Fibroblast of lung (primary cell): ENCODE results near the gene GIT2.

Source experiments
- EZH2 ChIP-seq: IDR thresholded peaks from 2 replicates; pipeline ENCODE4 v1.5.1; 2012; ENCODE audit warnings: low read length, control low read depth, mild to moderate bottlenecking; ENCODE audit errors: missing control alignments
- TF ChIP-seq, protein P1 (sequence below), 2 donors: IDR thresholded peaks in 1 of 2; conservative IDR thresholded peaks in 1 of 2; 1 replicate in 1 of 2; 2 replicates in 1 of 2; pipeline ENCODE4 v1.5.1; 2011 to 2012; ENCODE audit warnings: low read length in 2 of 2, control low read depth in 1 of 2, inconsistent platforms in 1 of 2, low read depth in 1 of 2, mild to moderate bottlenecking in 1 of 2

DNA sequence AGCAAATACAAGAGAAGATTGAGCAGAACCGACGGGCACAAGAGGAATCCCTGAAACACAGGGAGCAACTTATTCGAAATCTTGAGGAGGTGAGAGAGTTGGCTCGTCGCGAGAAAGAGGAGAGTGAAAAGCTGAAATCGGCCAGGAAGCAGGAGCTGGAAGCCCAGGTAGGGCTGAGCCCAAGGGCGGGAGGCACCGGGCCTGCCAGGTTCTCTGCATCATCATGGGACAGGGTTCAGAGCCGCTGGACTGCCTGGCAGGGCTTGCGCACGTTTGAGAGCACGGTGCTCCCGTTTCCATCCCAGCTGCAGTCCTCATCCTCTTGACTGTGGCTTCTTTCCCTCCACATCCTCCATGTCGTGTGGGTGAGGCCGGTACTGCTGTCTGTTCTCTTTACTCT, 81.7 kb downstream of the GIT2 start:
- TF ChIP-seq, protein P1, sequence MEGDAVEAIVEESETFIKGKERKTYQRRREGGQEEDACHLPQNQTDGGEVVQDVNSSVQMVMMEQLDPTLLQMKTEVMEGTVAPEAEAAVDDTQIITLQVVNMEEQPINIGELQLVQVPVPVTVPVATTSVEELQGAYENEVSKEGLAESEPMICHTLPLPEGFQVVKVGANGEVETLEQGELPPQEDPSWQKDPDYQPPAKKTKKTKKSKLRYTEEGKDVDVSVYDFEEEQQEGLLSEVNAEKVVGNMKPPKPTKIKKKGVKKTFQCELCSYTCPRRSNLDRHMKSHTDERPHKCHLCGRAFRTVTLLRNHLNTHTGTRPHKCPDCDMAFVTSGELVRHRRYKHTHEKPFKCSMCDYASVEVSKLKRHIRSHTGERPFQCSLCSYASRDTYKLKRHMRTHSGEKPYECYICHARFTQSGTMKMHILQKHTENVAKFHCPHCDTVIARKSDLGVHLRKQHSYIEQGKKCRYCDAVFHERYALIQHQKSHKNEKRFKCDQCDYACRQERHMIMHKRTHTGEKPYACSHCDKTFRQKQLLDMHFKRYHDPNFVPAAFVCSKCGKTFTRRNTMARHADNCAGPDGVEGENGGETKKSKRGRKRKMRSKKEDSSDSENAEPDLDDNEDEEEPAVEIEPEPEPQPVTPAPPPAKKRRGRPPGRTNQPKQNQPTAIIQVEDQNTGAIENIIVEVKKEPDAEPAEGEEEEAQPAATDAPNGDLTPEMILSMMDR (conservative IDR thresholded peaks at IDR 0.05 in 1 of 2, IDR thresholded peaks at IDR 0.05 in 1 of 2; ENCODE audit: low read depth in 1 of 2, low read length in 2 of 2) = no peak
- no peak for TF ChIP-seq EZH2
